Fibroblast of villous mesenchyme (primary cell): ENCODE results near the gene UBC. TPM values are rescaled to one million over a fixed set of nuclear protein-coding genes. Genes with fewer than 3 reads are reported as not detected.
"Not testable (repeated sequence)": the region's sequence is repeated elsewhere in the genome, so short reads cannot be mapped to it uniquely, and the experiment has no call there.

Experiments used
- DNase-seq: peaks from one replicate; pipeline ENCODE4 v3.0.0-alpha.2; 2010; ENCODE audit warnings: low read depth
- H3K4me3 ChIP-seq: 2 replicates; pipeline ENCODE4 v1.5.1; 2011; ENCODE audit warnings: low read depth, mild to moderate bottlenecking, low read length
- CTCF ChIP-seq: IDR thresholded peaks from 2 replicates; pipeline ENCODE4 v1.5.1; 2012; ENCODE audit warnings: low read depth, mild to moderate bottlenecking, low read length; ENCODE audit not compliant: insufficient read depth
- total RNA-seq: library from RNA; depleted of rRNA; stranded (reverse); fragments of >200 nt; gene quantifications from 2 replicates; pipeline ENCODE4 v1.2.3, GENCODE V29; 2012

Gene UBC
- total RNA-seq, 1 donor = 1,520 TPM

GRCh38 chr12:124913474-124914391 is 717 bp downstream of the UBC start:
- DNase-seq = peak; percentile 79
- TF ChIP-seq CTCF = peak; percentile 51

GRCh38 chr12:124912529-124913287 is 1.7 kb downstream of the UBC start:
- H3K4me3 ChIP-seq = peak overlapping the region; percentile 96
- DNase-seq = not testable (repeated sequence)

More at GRCh38 chr12:124913474-124914391, 717 bp downstream of the UBC start:
- H3K4me3 ChIP-seq = peak overlapping the region; percentile 96

DNA sequence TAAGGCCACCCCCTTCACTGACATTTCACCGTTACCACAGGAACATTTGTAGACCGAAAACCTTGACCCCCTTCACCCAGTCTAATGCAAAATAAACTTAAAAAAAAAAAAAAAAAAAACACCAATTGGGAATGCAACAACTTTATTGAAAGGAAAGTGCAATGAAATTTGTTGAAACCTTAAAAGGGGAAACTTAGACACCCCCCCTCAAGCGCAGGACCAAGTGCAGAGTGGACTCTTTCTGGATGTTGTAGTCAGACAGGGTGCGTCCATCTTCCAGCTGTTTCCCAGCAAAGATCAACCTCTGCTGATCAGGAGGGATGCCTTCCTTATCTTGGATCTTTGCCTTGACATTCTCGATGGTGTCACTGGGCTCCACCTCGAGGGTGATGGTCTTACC is 2.9 kb downstream of the UBC start:
- peak overlapping the region; percentile 40 for H3K4me3 ChIP-seq

DNA sequence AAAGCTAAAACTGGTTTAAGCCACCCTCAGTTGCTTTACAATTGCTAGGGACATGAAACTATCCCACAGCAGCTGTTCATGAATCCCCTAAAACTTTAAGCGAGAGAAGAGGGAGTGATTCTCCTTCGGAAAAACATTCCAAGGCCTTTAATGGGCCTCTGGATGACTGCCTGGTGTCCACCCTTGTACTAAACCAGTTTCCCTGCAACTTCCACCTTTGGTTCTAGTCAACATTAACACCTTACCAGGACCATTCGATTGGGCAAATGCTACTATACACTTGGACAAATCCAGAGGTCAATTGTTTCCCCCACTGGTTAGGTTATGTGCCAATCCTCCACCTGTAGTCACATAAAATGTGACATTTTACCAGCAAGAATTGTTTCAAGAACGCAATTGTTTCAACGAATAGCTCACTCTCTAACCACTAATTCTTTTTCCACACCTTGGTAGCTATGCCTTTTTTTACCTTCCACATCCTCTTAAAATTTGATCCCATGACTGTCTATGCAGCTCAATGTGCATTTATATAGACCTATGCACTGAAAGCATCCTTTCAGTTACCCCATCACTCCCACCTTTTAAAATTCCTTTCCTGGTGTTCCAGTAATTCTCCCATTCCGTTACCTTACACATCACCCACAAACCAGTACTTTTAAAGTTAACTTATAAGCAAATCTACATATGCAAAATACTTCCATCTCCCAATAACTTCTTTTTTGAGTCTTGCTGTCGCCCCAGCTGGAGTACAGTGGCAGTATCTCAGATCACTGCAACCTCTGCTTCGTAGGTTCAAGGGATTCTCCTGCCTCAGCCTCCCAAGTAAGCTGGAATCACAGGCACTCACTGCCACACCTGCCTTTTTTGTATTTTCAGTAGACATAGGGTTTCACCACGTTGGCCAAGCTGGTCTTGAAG is 3.6 kb downstream of the UBC start:
- peak overlapping the region; percentile 40 for H3K4me3 ChIP-seq
- TF ChIP-seq CTCF = no peak
- DNase-seq = no peak

More for the DNA sequence above, 2.9 kb downstream of the UBC start:
- DNase-seq = not testable (repeated sequence)

DNA sequence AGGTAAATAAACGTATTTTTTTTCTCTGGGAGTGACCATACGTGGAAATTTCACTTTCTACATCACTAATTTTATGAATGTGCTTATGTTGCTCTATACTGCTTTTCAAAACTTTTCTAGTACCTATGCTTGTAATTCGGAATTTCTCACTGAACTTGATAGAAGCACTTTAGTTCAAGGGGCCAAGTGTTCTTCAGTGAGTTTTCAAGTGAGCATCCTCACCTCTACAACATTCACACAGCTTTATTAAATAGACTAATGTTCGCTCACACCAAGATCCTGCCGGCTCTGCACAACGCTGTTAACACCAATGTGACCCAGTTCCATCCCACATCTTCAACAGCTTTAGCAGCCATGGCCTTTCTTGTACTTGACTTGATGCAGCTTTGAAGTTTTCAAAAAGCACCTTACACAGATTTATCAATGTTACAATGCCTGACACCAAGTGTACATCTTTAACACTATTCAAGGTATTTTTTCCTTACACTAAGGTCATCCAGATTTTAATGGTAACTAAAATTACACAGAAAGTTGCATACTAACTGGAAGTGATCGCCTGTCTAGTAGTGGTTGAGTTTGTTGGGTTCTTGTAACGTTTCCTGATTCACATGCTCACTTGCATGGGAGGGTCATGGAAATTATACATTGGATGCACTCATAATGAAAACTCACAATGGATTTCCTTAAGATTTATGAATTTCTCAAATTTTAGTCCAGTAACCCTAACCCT is 4.5 kb downstream of the UBC start:
- TF ChIP-seq CTCF = no peak
- peak overlapping the region; percentile 40 for H3K4me3 ChIP-seq
- peak; percentile 47 for DNase-seq

GRCh38 chr12:124906606-124907261 is 7.7 kb downstream of the UBC start:
- TF ChIP-seq CTCF = peak; percentile 99
- no peak overlapping the region for H3K4me3 ChIP-seq
- DNase-seq = peak; percentile 93
